Stimulated activated CD4-positive, alpha-beta T cell treated with anti-CD3 and anti-CD28 coated beads, Interleukin-12 subunit alpha, Interleukin-12 subunit beta, amount 100 ng/mL, for 48 hours (primary cell): Measurements from ENCODE around the gene TENT5C.
"Not testable (repeated sequence)": the region's sequence is repeated elsewhere in the genome, so short reads cannot be mapped to it uniquely, and the experiment has no call there.

Experiments
- DNase-seq, 3 donors: peaks; one replicate each; pipeline ENCODE4 v3.0.0-alpha.2; 2020; ENCODE audit warnings: low read depth in 2 of 3, low spot score in 1 of 3

Gene TENT5C

GRCh38 chr1:117605774-117606648, at the start of gene TENT5C:
TENT5C (plus strand) TSS chr1:117606048; CDS start chr1:117622869, 16,821 bp downstream.
- peak; percentile 93 to 95 (median 95) for DNase-seq

GRCh38 chr1:117556341-117556740, 49.5 kb upstream of the TENT5C start:
- no peak for DNase-seq

GRCh38 chr1:117556976-117557375, 48.9 kb upstream of the TENT5C start:
- no peak for DNase-seq

GRCh38 chr1:117558451-117558850, 47.4 kb upstream of the TENT5C start:
- DNase-seq = not testable (repeated sequence)

GRCh38 chr1:117559139-117559538, 46.7 kb upstream of the TENT5C start:
- no peak for DNase-seq

GRCh38 chr1:117559985-117560384, 45.9 kb upstream of the TENT5C start:
- no peak for DNase-seq

GRCh38 chr1:117561071-117561470, 44.8 kb upstream of the TENT5C start:
- DNase-seq = no peak

- DNase-seq = no peak
These were observed 44.3 kb upstream of the TENT5C start for GRCh38 chr1:117561551-117561950.

GRCh38 chr1:117562581-117563491, 43.0 kb upstream of the TENT5C start:
- DNase-seq = no peak

GRCh38 chr1:117563492-117563875, 42.4 kb upstream of the TENT5C start:
- no peak for DNase-seq

- DNase-seq = no peak
These were observed 41.4 kb upstream of the TENT5C start for GRCh38 chr1:117564227-117565075.

- no peak for DNase-seq
These were observed 40.7 kb upstream of the TENT5C start for GRCh38 chr1:117565076-117565556.

- DNase-seq = no peak
These were observed 39.9 kb upstream of the TENT5C start for GRCh38 chr1:117565745-117566455.

GRCh38 chr1:117566556-117566955, 39.3 kb upstream of the TENT5C start:
- no peak for DNase-seq

GRCh38 chr1:117567435-117567834, 38.4 kb upstream of the TENT5C start:
- DNase-seq = no peak

GRCh38 chr1:117567976-117568375, 37.9 kb upstream of the TENT5C start:
- DNase-seq = no peak

- DNase-seq = no peak
These were observed 36.8 kb upstream of the TENT5C start for GRCh38 chr1:117568999-117569398.

- no peak for DNase-seq
These were observed 36.0 kb upstream of the TENT5C start for GRCh38 chr1:117569856-117570255.

GRCh38 chr1:117570988-117571409, 34.8 kb upstream of the TENT5C start:
- DNase-seq = no peak

GRCh38 chr1:117571496-117571895, 34.4 kb upstream of the TENT5C start:
- no peak for DNase-seq
